GM19238 (cell line): ENCODE data around the gene TAP2.
A peak's percentile ranks its signal among the peaks of the same experiment; 100 is the strongest.
"Not testable (repeated sequence)": the region's sequence is repeated elsewhere in the genome, so short reads cannot be mapped to it uniquely, and the experiment has no call there.

Experiments
- DNase-seq: peaks from one replicate; pipeline ENCODE4 v3.0.0; 2011; ENCODE audit warnings: low spot score; ENCODE audit not compliant: insufficient read length

The TAP2 gene

DNA sequence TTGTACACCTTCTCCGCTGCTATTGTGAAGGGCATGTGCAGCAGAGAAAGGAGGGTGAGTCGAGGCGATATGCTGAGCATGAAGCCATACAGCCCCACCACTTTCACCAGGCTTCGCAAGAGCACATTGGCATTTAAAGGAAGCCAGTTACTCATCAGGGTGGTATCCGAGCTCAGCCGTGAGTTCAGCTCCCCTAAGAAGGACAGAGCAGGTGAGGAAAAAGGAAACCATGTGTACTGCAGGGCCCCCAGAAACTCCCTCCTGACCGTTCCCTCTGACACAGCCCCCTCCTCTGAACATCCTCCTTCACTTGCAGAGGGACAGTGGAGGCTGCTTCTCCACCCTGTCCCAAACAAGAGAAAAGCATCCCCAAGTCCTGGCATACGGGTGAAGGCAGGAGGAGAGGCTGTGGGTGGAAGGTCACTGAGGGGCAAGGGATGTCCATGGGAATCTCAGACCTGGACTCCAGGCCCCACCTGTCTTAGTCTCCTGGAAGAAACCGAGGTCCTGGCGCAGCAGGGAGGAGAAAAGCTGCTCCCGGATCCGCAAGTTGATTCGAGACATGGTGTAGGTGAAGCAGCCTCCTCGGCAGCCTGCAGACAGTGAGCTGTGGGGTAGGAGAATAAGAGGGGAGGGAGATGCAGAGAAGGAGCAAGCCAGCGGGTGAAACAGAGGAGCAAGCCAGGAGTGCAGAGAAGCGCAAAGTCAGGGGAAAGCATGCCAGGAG is 3.2 kb downstream of the TAP2 start:
- no peak for DNase-seq

DNA sequence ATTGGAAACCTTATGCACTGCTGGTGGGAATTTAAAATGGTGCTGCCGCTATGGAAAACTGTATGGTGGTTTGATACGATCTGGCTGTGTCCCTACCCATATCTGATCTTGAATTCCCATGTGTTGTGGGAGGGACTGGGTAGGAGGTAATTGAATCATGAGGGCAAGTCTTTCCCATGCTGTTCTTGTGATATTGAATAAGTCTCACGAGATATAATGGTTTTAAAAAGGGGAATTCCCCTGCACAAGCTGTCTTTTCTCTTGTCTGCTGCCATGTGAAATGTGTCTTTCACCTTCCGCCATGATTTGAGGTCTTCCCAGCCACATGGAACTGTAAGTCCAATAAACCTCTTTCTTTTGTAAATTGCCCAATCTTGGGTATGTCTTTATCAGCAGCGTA is 4.9 kb downstream of the TAP2 start:
- DNase-seq = no peak

DNA sequence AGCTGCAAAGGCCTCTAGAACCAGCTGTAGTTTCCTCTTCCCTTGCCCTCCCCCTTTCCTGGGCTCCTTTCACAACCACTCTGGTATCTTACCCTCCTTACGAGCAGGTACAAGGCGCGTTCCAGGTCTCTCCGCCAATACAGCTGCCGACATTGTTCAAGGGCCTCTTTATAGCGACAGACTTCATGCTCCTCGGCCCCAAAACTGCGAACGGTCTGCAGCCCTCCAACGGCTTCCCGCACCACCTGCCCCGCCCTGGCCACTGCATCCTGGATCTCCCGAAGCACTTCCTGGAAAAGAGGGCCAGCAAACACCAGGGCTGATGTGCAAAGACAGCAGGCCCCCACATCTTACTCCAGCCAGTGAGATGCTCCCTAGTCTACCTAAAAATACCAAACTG is 6.0 kb downstream of the TAP2 start:
- DNase-seq = no peak

DNA sequence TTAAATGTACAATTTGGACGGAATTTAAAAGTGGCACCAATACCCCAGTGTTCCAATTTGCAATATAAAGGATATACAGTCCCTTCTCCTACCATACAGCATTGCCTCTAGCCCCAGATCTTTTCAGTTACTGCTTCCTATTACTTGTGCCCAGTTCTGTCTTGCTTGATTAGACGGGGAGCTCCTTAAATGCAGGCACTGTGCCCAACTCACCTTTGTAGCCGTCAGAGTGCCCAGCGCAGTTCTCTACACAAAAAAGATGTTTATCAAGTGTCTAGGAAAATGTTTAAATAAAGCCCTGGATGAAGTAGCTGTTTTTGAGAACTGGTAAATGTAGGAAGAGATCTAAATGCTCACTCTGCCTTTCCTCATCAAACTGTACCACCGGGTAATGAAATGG is 7.6 kb downstream of the TAP2 start:
- no peak for DNase-seq

DNA sequence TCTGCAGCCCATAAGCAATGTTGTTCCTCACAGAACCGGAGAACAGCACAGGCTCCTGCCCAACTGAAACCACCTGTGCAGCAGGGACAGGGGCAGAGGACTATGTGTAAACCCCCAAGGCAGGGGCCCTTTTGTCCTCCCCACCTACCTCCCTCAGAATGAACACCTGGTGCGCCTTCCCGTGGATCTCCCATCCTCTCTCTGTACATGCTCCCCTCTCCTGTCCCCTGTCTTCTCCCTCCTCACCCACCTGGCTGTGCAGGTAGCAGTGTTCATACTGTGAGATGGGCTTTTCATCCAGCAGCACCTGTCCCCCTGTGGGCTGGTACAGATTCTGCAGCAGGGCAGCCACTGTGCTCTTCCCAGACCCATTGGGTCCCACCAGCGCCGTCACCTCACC is 8.5 kb downstream of the TAP2 start:
- no peak for DNase-seq

DNA sequence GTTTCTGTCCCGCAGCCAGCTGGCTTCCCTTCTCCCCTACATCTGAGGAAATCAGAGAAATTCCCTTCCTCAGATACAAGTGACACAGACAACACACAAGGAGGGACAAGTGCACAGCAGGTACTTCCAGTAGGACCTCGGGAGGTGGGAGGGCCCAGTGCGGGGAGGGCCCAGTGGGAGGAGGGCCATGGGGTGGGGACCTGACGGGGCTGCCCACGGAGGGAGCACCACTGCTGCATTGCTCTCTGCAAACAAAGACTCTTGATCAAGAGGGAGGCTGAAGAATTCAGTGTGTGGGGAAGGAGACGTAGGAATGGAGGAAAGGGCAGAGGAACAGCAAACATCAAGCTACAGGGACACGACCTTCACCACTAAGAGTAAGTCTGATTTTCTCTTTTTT is 9.0 kb downstream of the TAP2 start:
- DNase-seq = no peak

DNA sequence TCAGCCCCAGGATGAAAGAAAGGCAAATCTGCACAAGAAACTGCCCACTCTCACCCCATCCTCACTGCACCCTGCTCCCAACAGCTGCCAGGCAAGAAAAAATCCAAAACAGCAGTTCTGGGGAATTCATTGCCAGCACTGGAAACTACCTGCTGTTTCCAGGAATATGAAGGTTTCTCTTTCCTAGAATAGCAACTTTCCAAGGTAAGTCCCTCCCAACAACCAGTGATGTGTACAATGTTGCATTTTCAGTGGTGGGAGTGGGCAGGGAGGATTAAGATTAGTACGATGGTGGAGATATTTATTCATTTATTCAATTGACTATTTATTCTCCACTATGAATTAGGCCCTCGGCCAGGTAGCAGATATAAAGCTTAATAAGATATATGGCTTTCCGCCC is 11.5 kb downstream of the TAP2 start:
- DNase-seq = no peak

DNA sequence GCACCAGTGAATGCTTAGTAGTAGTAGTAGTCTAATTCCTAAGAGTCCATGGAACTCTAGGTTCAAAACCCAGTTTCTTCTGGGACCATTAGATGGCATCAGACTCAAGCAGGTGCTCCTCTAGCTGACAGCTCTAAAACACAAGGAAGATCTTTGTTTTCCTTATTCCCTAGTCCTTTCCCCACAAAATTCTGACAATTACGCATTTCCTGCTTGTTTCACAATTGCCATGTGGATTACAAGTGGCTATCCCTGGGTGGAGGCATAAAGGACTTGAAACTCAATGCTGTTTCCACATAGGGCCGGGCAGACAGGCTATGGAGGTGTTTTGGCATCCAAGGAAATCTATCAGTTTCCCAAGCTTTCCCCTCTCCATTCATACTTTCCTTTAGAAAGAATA is 12.6 kb downstream of the TAP2 start:
- DNase-seq = no peak

DNA sequence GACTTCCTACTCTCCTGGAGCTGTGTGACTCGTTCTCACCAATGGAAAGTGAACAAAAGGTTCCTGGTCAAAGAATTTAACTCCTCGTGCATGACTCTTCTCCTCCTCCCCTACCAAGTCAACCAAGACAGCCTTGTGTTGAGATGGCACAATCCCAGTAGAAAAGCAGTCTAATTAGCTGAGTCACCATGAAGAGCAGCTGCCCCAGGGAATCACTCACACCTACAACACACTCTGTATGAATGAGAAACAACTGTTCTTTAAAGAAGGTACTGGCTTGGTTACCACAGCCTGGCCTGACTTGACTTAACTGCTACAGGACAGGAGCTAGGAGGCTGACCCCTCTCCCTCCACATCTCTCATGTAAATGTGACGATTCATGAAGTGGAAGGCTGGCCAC is 18.8 kb downstream of the TAP2 start:
- DNase-seq = no peak

DNA sequence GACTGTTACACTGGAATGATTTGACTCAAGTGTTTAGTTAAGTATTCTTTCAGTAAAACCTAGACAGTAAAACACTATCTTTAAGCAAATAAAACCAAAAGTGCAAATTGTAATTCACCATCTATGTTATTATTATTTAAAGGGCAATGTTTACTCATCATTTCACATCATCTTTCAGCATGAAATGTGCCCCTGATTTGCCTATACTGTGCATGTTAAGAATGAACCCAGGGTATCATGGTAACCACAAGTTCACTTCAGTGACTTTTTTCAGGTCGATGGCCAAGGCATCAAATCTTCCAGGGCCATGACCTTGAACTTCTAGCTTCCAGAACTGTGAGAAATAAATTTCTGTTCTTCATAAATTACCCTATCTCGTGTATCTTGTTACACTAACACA is 19.7 kb downstream of the TAP2 start:
- DNase-seq = no peak

DNA sequence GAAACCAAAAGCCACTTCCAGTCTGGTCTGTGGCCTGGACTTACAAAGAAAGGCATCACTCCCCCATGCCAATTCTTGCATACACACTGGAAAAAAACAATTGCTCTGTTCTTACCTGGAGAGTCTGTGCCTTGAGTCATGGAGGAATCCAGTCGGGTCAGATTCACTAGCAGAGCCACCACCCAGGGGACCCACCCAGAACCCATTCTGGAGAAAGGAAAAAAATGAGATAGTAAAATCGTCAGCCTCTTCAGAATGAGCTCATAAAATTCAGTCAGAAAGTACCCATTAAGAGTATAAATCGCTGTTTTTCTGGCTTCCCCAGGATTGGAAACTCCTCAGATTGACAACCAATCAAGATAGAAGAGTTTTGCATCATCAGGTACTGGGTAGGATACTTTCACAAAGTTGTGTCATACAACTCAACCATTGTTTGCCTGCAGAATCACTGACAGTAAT is 21.8 kb downstream of the TAP2 start, which contains the start of gene HLA-DOB:
TSS of gene HLA-DOB (minus strand) at position 257 of the 459 bp plus-strand sequence. CDS start at position 206, 51 bp downstream.
- peak; percentile 45 for DNase-seq

DNA sequence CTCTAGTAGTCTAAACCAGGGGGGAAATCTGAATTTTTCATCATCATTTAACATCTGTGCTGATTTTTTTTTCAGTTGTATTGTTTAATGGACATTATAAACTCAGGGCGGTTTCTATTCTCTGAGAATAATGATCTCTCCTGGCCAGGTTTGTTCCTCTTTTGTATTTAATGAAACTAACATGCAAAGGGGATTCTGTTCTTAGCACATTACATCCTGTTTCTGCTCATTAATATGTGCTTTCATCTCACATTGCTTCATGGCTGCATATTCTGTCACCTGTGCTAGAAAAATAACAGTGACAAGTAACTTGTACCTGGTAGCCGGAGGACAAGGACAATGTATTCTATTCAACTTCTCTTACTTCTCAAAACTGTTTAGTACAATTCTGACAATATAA is 22.5 kb downstream of the TAP2 start:
- no peak for DNase-seq

DNA sequence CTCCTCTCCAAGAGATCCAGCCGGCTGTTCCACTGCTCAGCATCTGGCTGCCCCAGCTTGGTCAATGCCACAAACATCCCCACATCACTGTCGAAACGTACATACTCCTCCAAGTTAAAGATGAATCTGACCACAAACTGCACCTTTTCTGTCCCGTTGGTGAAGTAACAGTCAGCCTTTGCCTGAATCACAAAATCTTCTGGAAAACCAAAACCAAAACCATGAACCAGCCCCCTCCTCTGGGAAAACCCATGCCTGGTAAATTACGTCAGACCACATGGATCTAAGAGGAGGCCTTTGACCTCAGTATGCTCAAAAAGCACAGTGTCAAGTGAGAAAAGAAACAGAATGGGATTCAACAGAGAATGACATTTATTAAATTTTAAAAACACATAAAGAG is 23.4 kb downstream of the TAP2 start:
- DNase-seq = no peak

DNA sequence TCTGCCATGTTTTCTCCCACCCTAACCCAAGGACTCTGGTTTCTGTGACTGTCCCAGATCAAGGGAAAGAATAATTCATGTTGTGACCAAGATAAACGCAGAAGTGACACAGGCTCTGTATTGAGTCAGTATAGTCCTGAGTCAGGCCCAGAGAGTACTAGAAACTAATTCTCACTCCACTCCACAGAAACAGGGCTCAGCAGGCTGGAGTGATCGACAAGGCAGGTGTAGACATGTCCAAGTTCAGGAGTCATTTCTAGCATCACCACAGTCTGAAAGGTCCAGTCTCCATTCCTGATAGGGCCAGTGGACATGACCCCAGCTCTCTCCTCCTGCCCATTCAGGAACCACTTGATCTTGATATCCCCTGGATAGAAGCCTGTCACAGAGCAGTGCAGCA is 24.4 kb downstream of the TAP2 start:
- DNase-seq = no peak

DNA sequence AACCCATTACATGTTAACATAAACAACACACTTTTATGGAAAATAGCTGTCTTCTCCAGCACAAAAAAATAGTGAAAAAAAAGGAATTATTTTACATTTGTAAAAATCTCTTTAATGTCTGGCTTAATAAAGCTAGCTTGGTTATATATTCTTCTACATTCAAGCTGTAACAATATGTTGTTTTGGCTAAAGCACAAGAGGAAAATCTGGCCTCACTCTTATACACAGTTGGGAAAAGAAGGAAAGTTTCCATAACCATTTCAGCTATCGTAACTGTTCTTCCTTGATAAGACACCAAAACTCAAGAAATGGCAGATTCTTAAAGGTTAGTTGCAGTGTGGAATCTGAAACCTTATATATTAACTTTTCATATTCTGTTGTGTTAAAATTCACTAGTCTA is 29.4 kb downstream of the TAP2 start:
- no peak for DNase-seq

DNA sequence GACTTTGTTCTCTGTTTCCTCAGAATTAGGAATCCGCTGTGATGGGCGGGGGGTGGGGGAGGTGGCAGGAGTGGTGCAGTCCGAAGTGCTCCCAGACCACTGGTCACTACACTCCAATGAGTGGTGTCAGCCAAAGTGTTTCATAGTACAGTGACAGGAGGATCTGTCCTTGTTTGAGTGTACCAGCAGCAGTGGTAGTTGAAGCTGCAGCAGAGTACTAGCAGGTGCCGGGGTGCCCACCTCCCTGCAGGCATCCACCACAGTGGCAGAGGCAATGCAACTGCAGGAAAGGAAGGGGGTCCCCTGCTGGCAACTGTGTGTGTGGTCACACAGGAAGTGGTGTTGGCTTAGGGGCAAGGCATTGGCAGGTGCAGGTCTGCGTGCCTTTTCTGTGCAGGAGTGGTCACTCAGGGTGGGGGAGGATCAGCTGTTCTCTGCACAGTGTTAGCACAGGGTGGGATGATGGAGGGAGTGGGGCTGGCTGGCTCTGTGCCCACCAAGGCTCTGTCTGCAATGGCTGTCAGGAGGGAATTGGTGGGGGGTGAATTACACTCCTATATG is 31.4 kb downstream of the TAP2 start:
- no peak for DNase-seq

DNA sequence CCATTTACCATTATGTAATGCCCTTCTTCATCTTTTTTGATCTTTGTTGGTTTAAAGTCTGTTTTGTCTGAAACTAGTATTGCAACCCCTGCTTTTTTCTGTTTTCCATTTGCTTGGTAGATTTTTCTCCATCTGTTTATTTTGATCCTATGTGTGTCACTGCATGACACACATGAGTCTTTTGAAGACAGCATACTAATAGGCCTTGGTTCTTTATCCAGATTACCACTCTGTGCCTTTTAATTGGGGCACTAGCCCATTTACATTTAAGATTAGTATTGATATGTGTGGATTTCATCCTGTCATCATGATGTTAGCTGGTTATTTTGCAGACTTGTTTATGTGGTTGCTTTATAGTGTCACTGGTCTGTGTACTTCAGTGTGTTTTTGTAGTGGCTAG is 33.1 kb downstream of the TAP2 start:
- DNase-seq = not testable (repeated sequence)

DNA sequence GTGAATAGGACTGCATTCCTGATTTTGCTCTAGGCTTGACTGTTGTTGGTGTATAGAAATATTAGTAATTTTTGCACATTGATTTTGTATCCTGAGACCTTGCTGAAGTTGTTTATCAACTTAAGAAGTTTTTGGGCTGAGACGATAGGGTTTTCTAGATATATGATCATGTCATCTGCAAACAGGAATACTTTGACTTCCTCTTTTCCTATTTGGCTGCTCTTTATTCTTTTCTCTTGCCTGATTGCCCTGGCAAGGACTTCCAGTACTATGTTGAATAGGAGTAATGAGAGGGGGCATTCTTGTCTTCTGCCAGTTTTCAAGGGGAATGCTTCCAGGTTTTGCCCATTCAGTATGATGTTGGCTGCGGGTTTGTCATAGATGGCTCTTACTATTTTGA is 35.1 kb downstream of the TAP2 start:
- no peak for DNase-seq

DNA sequence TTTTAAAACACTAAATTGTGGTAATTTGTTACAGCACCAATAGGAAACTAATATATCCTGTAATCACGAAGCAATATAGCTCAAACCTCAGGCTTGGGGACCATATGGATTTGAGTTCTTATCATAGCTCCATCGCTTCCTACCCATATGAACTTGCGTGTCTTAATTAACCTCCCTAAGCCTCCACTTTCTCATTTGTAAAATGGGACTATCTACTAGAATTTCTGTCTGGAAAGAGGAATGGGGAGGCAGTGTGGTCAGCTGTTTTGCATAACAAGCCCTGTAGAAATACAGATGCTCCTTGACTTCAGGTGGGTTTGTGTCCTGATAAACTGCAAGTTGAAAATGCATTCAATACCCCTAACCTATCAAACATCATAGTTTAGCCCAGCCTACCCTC is 38.8 kb downstream of the TAP2 start:
- no peak for DNase-seq

DNA sequence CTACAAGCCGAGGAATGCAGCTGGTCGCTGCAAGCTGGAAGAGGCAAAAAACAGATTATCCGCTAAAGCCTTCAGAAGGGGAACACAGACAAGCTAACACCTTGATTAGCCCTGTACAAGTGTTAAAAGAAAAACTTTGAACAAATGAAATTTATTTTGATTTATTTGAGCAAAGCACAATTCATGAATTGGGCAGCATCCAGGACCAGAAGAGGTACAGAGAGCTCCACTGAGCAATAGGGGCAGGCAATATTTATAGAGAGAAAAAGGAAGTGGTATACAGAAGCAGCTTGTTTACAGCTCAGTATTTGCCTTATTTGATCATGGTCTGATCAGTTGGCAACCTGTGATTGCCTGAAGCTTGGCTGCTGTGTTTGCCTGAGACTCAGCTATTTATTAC is 39.4 kb downstream of the TAP2 start:
- no peak for DNase-seq

DNA sequence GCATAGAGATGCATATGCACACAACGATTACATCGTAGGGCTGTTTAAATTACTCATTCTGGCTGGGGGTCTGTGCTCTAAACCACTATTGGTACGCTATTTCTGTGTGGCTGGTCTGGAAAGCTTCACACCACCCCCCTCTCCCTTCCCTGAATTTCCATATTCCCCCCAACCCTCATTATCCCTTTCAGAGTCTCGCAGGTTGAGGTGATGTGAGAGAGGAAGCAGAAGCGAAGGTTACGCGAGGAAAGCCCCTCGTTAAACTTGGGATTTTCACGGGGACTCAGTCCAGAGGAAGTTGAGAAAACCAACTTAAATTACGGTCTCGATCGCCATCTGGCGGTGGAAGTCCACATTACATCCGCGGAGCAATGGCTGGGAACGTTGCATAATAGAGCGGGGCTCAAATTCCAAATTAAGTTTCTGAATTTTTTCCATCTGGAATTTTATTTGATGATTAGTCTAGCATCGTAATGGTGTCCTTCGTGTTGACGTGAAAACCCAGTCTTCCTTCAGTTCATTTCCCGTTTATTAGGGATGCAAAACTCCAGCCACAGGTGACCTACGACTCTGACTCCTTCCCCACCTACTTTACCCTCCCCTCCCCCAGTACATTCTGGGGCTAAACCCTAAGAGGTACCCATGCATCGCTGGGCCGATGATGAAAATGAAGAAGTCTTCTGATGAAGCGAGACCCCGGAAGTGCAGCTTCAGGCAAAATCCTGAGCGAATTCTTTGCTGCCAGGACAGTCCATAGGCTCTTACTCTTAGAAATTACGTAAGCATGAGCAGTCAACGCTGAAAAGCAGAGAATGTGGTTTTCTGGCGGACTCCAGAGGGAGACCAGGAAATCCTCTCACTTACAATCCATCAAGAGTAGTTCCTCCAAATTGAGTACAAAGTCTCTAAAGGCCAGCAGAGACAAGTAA is 41.4 kb downstream of the TAP2 start:
- DNase-seq = peak; percentile 31

DNA sequence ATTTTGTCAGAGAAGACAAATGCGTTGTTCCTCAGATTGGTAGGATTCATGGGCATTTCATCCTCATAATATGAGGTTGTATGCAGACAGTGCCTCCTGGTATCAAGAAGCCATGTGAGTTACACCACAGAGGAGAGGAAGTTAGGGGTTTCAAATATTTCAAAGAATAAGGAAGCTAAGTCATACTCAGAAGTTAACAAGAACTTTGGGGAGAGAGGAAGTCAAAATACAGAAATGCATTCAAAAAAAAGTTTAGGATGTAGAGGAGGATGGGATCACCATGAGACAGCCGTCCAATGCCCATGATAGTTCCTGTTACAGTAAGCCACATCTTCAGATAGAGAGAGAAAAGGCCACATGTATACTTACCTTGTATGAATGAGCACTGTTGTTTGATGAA is 44.0 kb downstream of the TAP2 start:
- DNase-seq = no peak
